Hepatocyte (in vitro differentiated cells): Measurements from ENCODE around the gene MED29.

Experiments used
- CTCF ChIP-seq: fragments of 200-600 bp; sonication (generic); IDR thresholded peaks from 2 replicates; pipeline ENCODE4 v1.5.1; 2016; ENCODE audit warnings: antibody characterized with exemption, mild to moderate bottlenecking; ENCODE audit not compliant: poor library complexity
- EZH2 ChIP-seq: fragments of 200-600 bp; sonication (generic); IDR thresholded peaks from 2 replicates; pipeline ENCODE4 v1.6.1; 2016; ENCODE audit warnings: antibody characterized with exemption, mild to moderate bottlenecking, borderline replicate concordance
- EZH2phosphoT487 ChIP-seq: fragments of 200-600 bp; sonication (generic); IDR thresholded peaks from one replicate; pipeline ENCODE4 v1.6.1; 2018; ENCODE audit warnings: antibody characterized with exemption, mild to moderate bottlenecking, low read depth, moderate library complexity; ENCODE audit not compliant: unreplicated experiment, severe bottlenecking

GRCh38 chr19:39351537-39352064 is 39.6 kb upstream of the MED29 start:
- TF ChIP-seq CTCF (no peak), EZH2phosphoT487 (no peak), EZH2 (no peak)
